GM21447 (cell line): ENCODE results near the gene NACC1.
"Not testable (repeated sequence)": the region's sequence is repeated elsewhere in the genome, so short reads cannot be mapped to it uniquely, and the experiment has no call there.

Source experiments
- ATAC-seq: cut with Tn5 transposase; IDR thresholded peaks from one replicate; pipeline ENCODE4 v1.9.1; 2021; ENCODE audit not compliant: unreplicated experiment

NACC1 gene

GRCh38 chr19:13160557-13160956, 42.5 kb downstream of the NACC1 start:
- ATAC-seq, result no peak

- peak; percentile 47 for ATAC-seq
These were observed 44.9 kb downstream of the NACC1 start for GRCh38 chr19:13162724-13163608.

- no peak for ATAC-seq
These were observed 45.7 kb downstream of the NACC1 start for GRCh38 chr19:13163609-13164342.

- ATAC-seq, result no peak
These were observed 46.5 kb downstream of the NACC1 start for GRCh38 chr19:13164343-13165161.

GRCh38 chr19:13165162-13165997, 47.3 kb downstream of the NACC1 start:
- no peak for ATAC-seq

GRCh38 chr19:13166151-13166550, 48.1 kb downstream of the NACC1 start:
- not testable (repeated sequence) for ATAC-seq

- no peak for ATAC-seq
These were observed 51.7 kb downstream of the NACC1 start for GRCh38 chr19:13169769-13170168.

GRCh38 chr19:13171146-13171545, 53.1 kb downstream of the NACC1 start:
- no peak for ATAC-seq

- no peak for ATAC-seq
These were observed 54.5 kb downstream of the NACC1 start for GRCh38 chr19:13172346-13173138.

- no peak for ATAC-seq
These were observed 55.2 kb downstream of the NACC1 start for GRCh38 chr19:13173139-13173737.

GRCh38 chr19:13176345-13176744, 58.3 kb downstream of the NACC1 start:
- no peak for ATAC-seq

- not testable (repeated sequence) for ATAC-seq
These were observed 59.5 kb downstream of the NACC1 start for GRCh38 chr19:13177584-13177983.

- not testable (repeated sequence) for ATAC-seq
These were observed 60.2 kb downstream of the NACC1 start for GRCh38 chr19:13178291-13178690.

- no peak for ATAC-seq
These were observed 63.8 kb downstream of the NACC1 start for GRCh38 chr19:13181747-13182388.

- ATAC-seq, result not testable (repeated sequence)
These were observed 66.9 kb downstream of the NACC1 start for GRCh38 chr19:13184926-13185325.

- ATAC-seq, result not testable (repeated sequence)
These were observed 67.9 kb downstream of the NACC1 start for GRCh38 chr19:13185763-13186657.

GRCh38 chr19:13186688-13187087, 68.6 kb downstream of the NACC1 start:
- ATAC-seq, result not testable (repeated sequence)

- no peak for ATAC-seq
These were observed 69.4 kb downstream of the NACC1 start for GRCh38 chr19:13187419-13187818.
